ENCODE data around the gene BCAS3. TPM values are rescaled to one million over a fixed set of nuclear protein-coding genes. Genes with fewer than 3 reads are reported as not detected.

Gene BCAS3
- polyA plus RNA-seq, 3 donors = 10.3 to 19.1 (median 14.7) TPM

- Histone ChIP-seq H3K27ac (ENCODE audit: low read depth in 1 of 2, low read length in 2 of 2) (no peak overlapping the region), H3K36me3 (replicated peaks in 1 of 2; ENCODE audit: control insufficient read depth in 1 of 2, insufficient read depth in 2 of 2, low read length in 2 of 2) (no peaks in the 10 kb centered on the region), H3K4me1 (ENCODE audit: control insufficient read depth in 1 of 2, insufficient read depth in 2 of 2, low read length in 2 of 2) (peaks cover 6 to 11% of the 10 kb centered on the region in 2 donors), H3K27me3 (ENCODE audit: control insufficient read depth in 2 of 2, insufficient read depth in 2 of 2, low read length in 2 of 2) (peaks cover 3 to 55% of the 10 kb centered on the region in 2 donors), H4K20me1 (ENCODE audit: insufficient read depth, low read length) (no peaks in the 10 kb centered on the region), H3K9me3 (replicated peaks in 1 of 2; ENCODE audit: control insufficient read depth in 1 of 2, insufficient read depth in 1 of 2, low read length in 2 of 2) (no peaks in the 10 kb centered on the region), H3K4me2 (replicated peaks; ENCODE audit: extremely low read depth, low read length, poor library complexity, severe bottlenecking) (no peak overlapping the region), H2AFZ (ENCODE audit: insufficient read depth, low read depth, low read length, poor library complexity, severe bottlenecking) (no peak overlapping the region), H3K79me2 (ENCODE audit: insufficient read depth, low read length) (no peaks in the 10 kb centered on the region), H3K9ac (ENCODE audit: insufficient read depth, low read length, poor library complexity, severe bottlenecking) (no peak overlapping the region), H3K4me3 (replicated peaks in 1 of 3; ENCODE audit: low read depth in 2 of 3, low read length in 3 of 3) (no peak overlapping the region)
- no peak for DNase-seq
- H3K36me3 Mint-ChIP-seq = peaks cover 0 to 2% of the 10 kb centered on the region in 2 donors
- peak overlapping the region in 1 of 2 donors; percentile 39 for H3K4me3 Mint-ChIP-seq
- peaks cover 30 to 82% (median 47%) of the 10 kb centered on the region in 3 donors for H3K27me3 Mint-ChIP-seq (ENCODE audit: low read depth in 3 of 3)
- H3K27ac Mint-ChIP-seq = no peak overlapping the region
- WGBS (ENCODE audit: insufficient coverage) = no CpG with 5 or more reads among the region's 2 CpGs
- no peak for TF ChIP-seq CTCF (IDR thresholded peaks at IDR 0.05)
- H3K9me3 Mint-ChIP-seq = peaks cover 0 to 5% (median 0%) of the 10 kb centered on the region in 7 donors
- H3K4me1 Mint-ChIP-seq = peaks cover 5% of the 10 kb centered on the region
- intact Hi-C loops (cut with micrococcal nuclease) = loop anchor here (10.0 kb wide), 1 partner anchor 136 kb away; no protein-coding TSS in a partner anchor
Observed at GRCh38 chr17:61418449-61418848, 740.8 kb downstream of the BCAS3 start.

- no peak for DNase-seq
- Histone ChIP-seq H3K9ac (ENCODE audit: insufficient read depth, low read length, poor library complexity, severe bottlenecking) (no peak overlapping the region), H4K20me1 (ENCODE audit: insufficient read depth, low read length) (no peaks in the 10 kb centered on the region), H3K9me3 (replicated peaks in 1 of 2; ENCODE audit: control insufficient read depth in 1 of 2, insufficient read depth in 1 of 2, low read length in 2 of 2) (no peaks in the 10 kb centered on the region), H2AFZ (ENCODE audit: insufficient read depth, low read depth, low read length, poor library complexity, severe bottlenecking) (no peak overlapping the region), H3K27ac (ENCODE audit: low read depth in 1 of 2, low read length in 2 of 2) (no peak overlapping the region), H3K27me3 (ENCODE audit: control insufficient read depth in 2 of 2, insufficient read depth in 2 of 2, low read length in 2 of 2) (peaks cover 2 to 50% of the 10 kb centered on the region in 2 donors), H3K36me3 (replicated peaks in 1 of 2; ENCODE audit: control insufficient read depth in 1 of 2, insufficient read depth in 2 of 2, low read length in 2 of 2) (no peaks in the 10 kb centered on the region), H3K4me2 (replicated peaks; ENCODE audit: extremely low read depth, low read length, poor library complexity, severe bottlenecking) (no peak overlapping the region), H3K4me3 (replicated peaks in 1 of 3; ENCODE audit: low read depth in 2 of 3, low read length in 3 of 3) (no peak overlapping the region), H3K4me1 (ENCODE audit: control insufficient read depth in 1 of 2, insufficient read depth in 2 of 2, low read length in 2 of 2) (peaks cover 6 to 11% of the 10 kb centered on the region in 2 donors), H3K79me2 (ENCODE audit: insufficient read depth, low read length) (no peaks in the 10 kb centered on the region)
- Mint-ChIP-seq H3K4me1 (peaks cover 5% of the 10 kb centered on the region), H3K4me3 (no peak overlapping the region), H3K9me3 (peaks cover 0 to 4% (median 0%) of the 10 kb centered on the region in 7 donors), H3K27me3 (ENCODE audit: low read depth in 3 of 3) (peaks cover 26 to 81% (median 43%) of the 10 kb centered on the region in 3 donors), H3K36me3 (peaks cover 0 to 2% of the 10 kb centered on the region in 2 donors), H3K27ac (no peak overlapping the region)
- 92% methylated on average over 5 of the region's 8 CpGs for WGBS (ENCODE audit: insufficient coverage)
- TF ChIP-seq CTCF (IDR thresholded peaks at IDR 0.05) = no peak
- intact Hi-C loops (cut with micrococcal nuclease) = loop anchor here (10.0 kb wide), 1 partner anchor 135 kb away; no protein-coding TSS in a partner anchor
Observed at GRCh38 chr17:61419496-61420046, 741.9 kb downstream of the BCAS3 start.

Measured in CD14-positive monocyte (primary cell).